Tibial nerve (tissue), 4 donors: ENCODE results near the gene SORCS2.

Source experiments
- CTCF ChIP-seq, 5 experiments: fragments of 200-600 bp in 3 of 5; fragments of 450-650 bp in 2 of 5; sonication (generic) in 3 of 5; IDR thresholded peaks; one replicate each; pipeline ENCODE4 v1.5.1; 2016 to 2019; ENCODE audit warnings: antibody characterized with exemption in 5 of 5, mild to moderate bottlenecking in 3 of 5, moderate library complexity in 2 of 5
- EP300 ChIP-seq, 2 donors: sonication (generic); formaldehyde crosslinking; IDR thresholded peaks; one replicate each; pipeline ENCODE4 v1.6.1; 2017; ENCODE audit warnings: antibody characterized with exemption in 2 of 2, mild to moderate bottlenecking in 1 of 2
- POLR2A ChIP-seq, 2 donors: fragments of 450-650 bp; IDR thresholded peaks; one replicate each; pipeline ENCODE4 v1.6.1; 2017; ENCODE audit warnings: antibody characterized with exemption in 2 of 2, mild to moderate bottlenecking in 2 of 2, moderate library complexity in 2 of 2

GRCh38 chr4:7146786-7147115, 45.6 kb upstream of the SORCS2 start:
- no peak for TF ChIP-seq CTCF (IDR thresholded peaks at IDR 0.05)
- no peak for TF ChIP-seq POLR2A (IDR thresholded peaks at IDR 0.05)
- no peak for TF ChIP-seq EP300 (IDR thresholded peaks at IDR 0.05)
